H1 (cell line): ENCODE data around the gene RHBDF1. TPM values are rescaled to one million over a fixed set of nuclear protein-coding genes. Genes with fewer than 3 reads are reported as not detected.

Experiments used
- CTCF ChIA-PET: fragments of 300-600 bp; sonication (Branson Sonifier 250); formaldehyde crosslinking; loops from one replicate; lab custom pipeline; 2021; ENCODE audit not compliant: partially characterized antibody; lab: Charles Lee
- POLR2A ChIA-PET: fragments of 300-600 bp; sonication (Branson Sonifier 250); formaldehyde crosslinking; loops from one replicate; lab custom pipeline; 2021; ENCODE audit warnings: inconsistent platforms; ENCODE audit not compliant: partially characterized antibody; lab: Charles Lee
- DNase-seq, 2 experiments: peaks; one replicate each; pipeline versions ENCODE4 v3.0.0 to v3.0.0-alpha.2; 2010 to 2022; ENCODE audit warnings: low spot score in 2 of 2, low read depth in 1 of 2, mixed read lengths in 1 of 2
- FAIRE-seq: peaks from 2 replicates; lab custom pipeline; 2011; peaks lifted over from hg19 to GRCh38; lab: Jason Lieb, UNC
- H2AFZ ChIP-seq: 2 replicates; pipeline ENCODE4 v1.8.1; 2012; ENCODE audit warnings: low read length, inconsistent platforms
- H2AK5ac ChIP-seq: 2 replicates; pipeline ENCODE4 v1.6.1; 2013; ENCODE audit warnings: low read depth, low read length
- H2BK120ac ChIP-seq: replicated peaks from 2 replicates; pipeline ENCODE3; 2013; ENCODE audit warnings: low read depth, low read length, inconsistent platforms
- H2BK12ac ChIP-seq: 2 replicates; pipeline ENCODE4 v1.6.1; 2013; ENCODE audit warnings: low read depth, low read length
- H2BK15ac ChIP-seq: 2 replicates; pipeline ENCODE4 v1.6.1; 2013; ENCODE audit warnings: low read length
- H2BK20ac ChIP-seq: 2 replicates; pipeline ENCODE4 v1.6.1; 2013; ENCODE audit warnings: low read length
- H2BK5ac ChIP-seq: 2 replicates; pipeline ENCODE4 v1.6.1; 2013; ENCODE audit warnings: low read depth, low read length
- H3K14ac ChIP-seq: 2 replicates; pipeline ENCODE4 v1.6.1; 2013; ENCODE audit warnings: inconsistent platforms; ENCODE audit not compliant: insufficient read length
- H3K18ac ChIP-seq: 2 replicates; pipeline ENCODE4 v1.6.1; 2013; ENCODE audit warnings: low read length; ENCODE audit errors: extremely low read depth
- H3K23ac ChIP-seq: 2 replicates; pipeline ENCODE4 v1.6.1; 2013; ENCODE audit warnings: inconsistent platforms; ENCODE audit not compliant: insufficient read length
- H3K23me2 ChIP-seq: 2 replicates; pipeline ENCODE4 v1.6.1; 2013; ENCODE audit warnings: low read depth, low read length
- H3K27ac ChIP-seq: 2 replicates; pipeline ENCODE4 v1.6.1; 2011; ENCODE audit warnings: low read depth, low read length, inconsistent platforms
- H3K27me3 ChIP-seq, 4 experiments: replicated peaks in 1 of 4; 1 replicate in 1 of 4; 2 replicates in 3 of 4; pipeline versions ENCODE4 v1.6.1 to v1.8.1; 2011 to 2013; ENCODE audit warnings: low read length in 3 of 4, mild to moderate bottlenecking in 3 of 4, inconsistent platforms in 2 of 4, mixed read lengths in 2 of 4, moderate library complexity in 1 of 4; ENCODE audit not compliant: control insufficient read depth in 3 of 4, insufficient read depth in 3 of 4; ENCODE audit errors: extremely low read depth in 1 of 4
- H3K36me3 ChIP-seq, 4 experiments: 2 replicates each; pipeline versions ENCODE4 v1.6.1 to v1.8.1; 2011 to 2013; ENCODE audit warnings: mild to moderate bottlenecking in 4 of 4, low read length in 3 of 4, moderate library complexity in 2 of 4, control low read depth in 1 of 4, inconsistent platforms in 1 of 4; ENCODE audit not compliant: insufficient read depth in 4 of 4, control insufficient read depth in 2 of 4
- H3K4ac ChIP-seq: replicated peaks from 2 replicates; pipeline ENCODE3; 2013; ENCODE audit warnings: low read length, low read depth, mixed read lengths, inconsistent platforms; ENCODE audit not compliant: insufficient read length
- H3K4me1 ChIP-seq, 4 experiments: replicated peaks in 1 of 4; 1 replicate in 1 of 4; 2 replicates in 3 of 4; pipeline versions ENCODE4 v1.6.1 to v1.8.1; 2011 to 2013; ENCODE audit warnings: low read length in 3 of 4, inconsistent platforms in 2 of 4, mixed read lengths in 1 of 4; ENCODE audit not compliant: insufficient read depth in 4 of 4, control insufficient read depth in 3 of 4
- H3K4me2 ChIP-seq, 2 experiments: 2 replicates each; pipeline versions ENCODE4 v1.6.1 to v1.8.1; 2011 to 2013; ENCODE audit warnings: low read depth in 2 of 2, low read length in 2 of 2, control low read depth in 1 of 2, inconsistent platforms in 1 of 2, mild to moderate bottlenecking in 1 of 2; ENCODE audit not compliant: insufficient read depth in 1 of 2
- H3K4me3 ChIP-seq, 4 experiments: fragments of 200-600, 300-600 bp in 1 of 4; sonication (generic), shearing (Covaris generic), sonication (Bioruptor Twin) in 1 of 4; 2 replicates each; pipeline versions ENCODE4 v1.5.1 to v1.8.1; 2011 to 2016; ENCODE audit warnings: low read length in 4 of 4, low read depth in 3 of 4, control low read depth in 2 of 4, inconsistent platforms in 2 of 4, mild to moderate bottlenecking in 2 of 4, mixed read lengths in 1 of 4, moderate library complexity in 1 of 4; ENCODE audit not compliant: insufficient read depth in 2 of 4; ENCODE audit errors: extremely low read depth in 1 of 4
- H3K56ac ChIP-seq: replicated peaks from 2 replicates; pipeline ENCODE3; 2013; ENCODE audit warnings: low read depth, mild to moderate bottlenecking, mixed read lengths, low read length, inconsistent platforms; ENCODE audit not compliant: insufficient read length
- H3K79me1 ChIP-seq: 2 replicates; pipeline ENCODE4 v1.6.1; 2013; ENCODE audit warnings: low read depth, low read length, control low read depth
- H3K79me2 ChIP-seq, 2 experiments: 2 replicates each; pipeline versions ENCODE4 v1.6.1 to v1.8.1; 2012 to 2013; ENCODE audit warnings: low read length in 2 of 2, mild to moderate bottlenecking in 2 of 2, inconsistent platforms in 1 of 2; ENCODE audit not compliant: insufficient read depth in 2 of 2, control insufficient read depth in 1 of 2
- H3K9ac ChIP-seq, 4 experiments: replicated peaks in 1 of 4; 1 replicate in 1 of 4; 2 replicates in 3 of 4; pipeline versions ENCODE4 v1.6.1 to v1.8.1; 2011 to 2013; ENCODE audit warnings: low read depth in 3 of 4, low read length in 3 of 4, control low read depth in 2 of 4, mild to moderate bottlenecking in 2 of 4, moderate library complexity in 2 of 4, inconsistent platforms in 1 of 4; ENCODE audit errors: extremely low read depth in 1 of 4
- H3K9me3 ChIP-seq, 2 experiments: 2 replicates each; pipeline versions ENCODE4 v1.6.1 to v1.8.1; 2012 to 2013; ENCODE audit warnings: mild to moderate bottlenecking in 2 of 2, moderate library complexity in 2 of 2, control low read depth in 1 of 2, inconsistent platforms in 1 of 2, low read depth in 1 of 2, low read length in 1 of 2, mixed read lengths in 1 of 2; ENCODE audit not compliant: insufficient read depth in 2 of 2
- H4K20me1 ChIP-seq, 2 experiments: replicated peaks in 1 of 2; 2 replicates each; pipeline versions ENCODE3 to v1.8.1; 2011 to 2013; ENCODE audit warnings: inconsistent platforms in 2 of 2, low read length in 2 of 2, mild to moderate bottlenecking in 1 of 2; ENCODE audit not compliant: insufficient read depth in 2 of 2, control insufficient read depth in 1 of 2
- H4K5ac ChIP-seq: 2 replicates; pipeline ENCODE4 v1.6.1; 2013; ENCODE audit warnings: low read length, low read depth, mixed read lengths, inconsistent platforms; ENCODE audit not compliant: insufficient read length
- H4K8ac ChIP-seq: 2 replicates; pipeline ENCODE4 v1.8.0; 2013; ENCODE audit warnings: mild to moderate bottlenecking, moderate library complexity, low read length, inconsistent platforms; ENCODE audit not compliant: insufficient read depth; ENCODE audit errors: extremely low read depth
- H4K91ac ChIP-seq: replicated peaks from 2 replicates; pipeline ENCODE3; 2013; ENCODE audit warnings: low read length, mixed read lengths, inconsistent platforms; ENCODE audit not compliant: insufficient read length
- GTF2F1 ChIP-seq: IDR thresholded peaks from 2 replicates; pipeline ENCODE4 v1.6.1; 2012; ENCODE audit warnings: low read depth, low read length, improper control_type of control experiment, borderline replicate concordance
- JUND ChIP-seq: IDR thresholded peaks from 2 replicates; pipeline ENCODE4 v1.6.1; 2011; ENCODE audit warnings: mild to moderate bottlenecking, improper control_type of control experiment, low read length
- KDM5A ChIP-seq: fragments of 200-600 bp; IDR thresholded peaks from 2 replicates; pipeline ENCODE4 v1.7.1; 2012; ENCODE audit warnings: mild to moderate bottlenecking, low read length, inconsistent platforms, mixed read lengths
- MAFK ChIP-seq: IDR thresholded peaks from 2 replicates; pipeline ENCODE4 v1.6.1; 2012; ENCODE audit warnings: low read depth, mild to moderate bottlenecking, improper control_type of control experiment, low read length
- PHF8 ChIP-seq: fragments of 200-600 bp; sonication (generic); conservative IDR thresholded peaks from 2 replicates; pipeline ENCODE4 v1.7.1; 2012; ENCODE audit warnings: low read depth, mild to moderate bottlenecking, inconsistent platforms, low read length, moderate library complexity
- RBBP5 ChIP-seq: IDR thresholded peaks from 2 replicates; pipeline ENCODE4 v1.7.1; 2012; ENCODE audit warnings: low read depth, mild to moderate bottlenecking, inconsistent platforms, low read length, moderate library complexity, borderline replicate concordance
- RFX5 ChIP-seq: IDR thresholded peaks from 2 replicates; pipeline ENCODE4 v1.6.1; 2011; ENCODE audit warnings: low read depth, low read length, improper control_type of control experiment, borderline replicate concordance
- SIN3A ChIP-seq, 2 experiments: IDR thresholded peaks in 1 of 2; conservative IDR thresholded peaks in 1 of 2; 2 replicates each; pipeline ENCODE4 v1.6.1; 2011 to 2012; ENCODE audit warnings: low read length in 2 of 2, improper control_type of control experiment in 1 of 2, low read depth in 1 of 2, mild to moderate bottlenecking in 1 of 2
- SIRT6 ChIP-seq: IDR thresholded peaks from one replicate; pipeline ENCODE4 v1.7.1; 2012; ENCODE audit warnings: low read length, inconsistent platforms
- TAF1 ChIP-seq: IDR thresholded peaks from 2 replicates; pipeline ENCODE4 v1.6.1; 2011; ENCODE audit warnings: mild to moderate bottlenecking, low read depth, low read length
- TEAD4 ChIP-seq: IDR thresholded peaks from 2 replicates; pipeline ENCODE4 v1.6.1; 2012; ENCODE audit warnings: low read depth, low read length, inconsistent platforms, mixed read lengths
- ZNF274 ChIP-seq: IDR thresholded peaks from 2 replicates; pipeline ENCODE4 v1.7.0; 2012; ENCODE audit warnings: low read length, borderline replicate concordance; ENCODE audit errors: extremely low read depth
- WGBS, 2 experiments: shearing (Covaris generic) in 1 of 2; methylation state at CpG; one replicate each; pipeline versions ENCODE4 v1.1.6 to v1.1.7; 2013 to 2015; ENCODE audit warnings: low lambda C conversion rate in 2 of 2, mixed read lengths in 2 of 2, inconsistent platforms in 1 of 2, low coverage in 1 of 2, missing lambda C conversion rate in 1 of 2; ENCODE audit not compliant: insufficient replicate concordance in 2 of 2, insufficient coverage in 1 of 2, insufficient read length in 1 of 2; ENCODE audit errors: extremely low coverage in 1 of 2, missing lambda C conversion rate in 1 of 2; 5-methylcytosine and 5-hydroxymethylcytosine counted together
- polyA plus RNA-seq, 7 experiments: library from polyadenylated mRNA; depleted of rRNA in 3 of 7; stranded (reverse) in 5 of 7; unstranded in 2 of 7; fragments of >200 nt in 5 of 7; fragments of 200-250 nt in 2 of 7; gene quantifications; 1 replicate in 5 of 7; 2 replicates in 1 of 7; 4 replicates in 1 of 7; pipeline versions ENCODE4 v1.2.1 to v1.2.3, GENCODE V29; 2011 to 2013; ENCODE audit warnings: missing spikeins in 2 of 7, mixed read lengths in 2 of 7
- total RNA-seq: library from RNA; stranded (reverse); fragmentation: NEBNext Ultra II Directional; extraction: Animal tissue kit (Norgen Biotek cat#: 25700); gene quantifications from 2 replicates; pipeline ENCODE4 v1.2.1, GENCODE V29; 2021
- TF ChIP-seq, protein P1 (sequence below): IDR thresholded peaks from 2 replicates; pipeline ENCODE4 v1.6.1; 2012; ENCODE audit warnings: inconsistent platforms

RHBDF1 gene
- total and polyA plus RNA-seq, 2 of the 8 experiments (the other 6 are each of a cell fraction or from before 2014, with no cell fraction given) = 37.4 to 51.6 TPM

DNA sequence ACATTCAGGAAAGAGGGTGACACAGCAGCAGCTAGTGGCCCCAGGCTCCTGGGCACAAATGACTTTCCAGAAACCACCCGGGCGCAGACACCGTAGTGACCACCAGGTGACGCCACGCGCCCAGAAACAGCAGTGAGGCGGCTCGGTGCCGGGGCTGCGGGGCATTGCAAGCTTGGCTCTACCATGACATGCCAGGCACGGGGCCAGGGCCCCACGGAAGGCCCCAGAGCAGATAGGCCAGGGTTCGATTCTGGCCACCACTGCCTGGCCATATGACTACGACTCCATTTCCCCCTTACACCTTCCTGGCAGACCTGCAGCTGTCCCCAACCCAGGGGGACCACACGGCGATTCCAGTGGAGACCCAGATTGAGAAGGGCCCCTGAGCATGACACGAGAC is 6.7 kb downstream of the RHBDF1 start:
- DNase-seq (peak in 1 of 2 experiments; percentile 98), FAIRE-seq (no peak)
- WGBS, 2 experiments = 37% methylated on average over 17 of the region's 17 CpGs; no CpG with 5 or more reads in 1 of the 2 experiments
- peaks cover 13 to 28% of the 10 kb centered on the region in 2 experiments for H4K20me1 ChIP-seq
- no peaks in the 10 kb centered on the region for H3K9me3 ChIP-seq
- H3K79me2 ChIP-seq = peaks cover 0 to 10% of the 10 kb centered on the region in 2 experiments; a peak in 1 of 4 replicates
- H3K36me3 ChIP-seq = peaks cover 2 to 22% (median 6%) of the 10 kb centered on the region in 4 experiments; a peak in 5 of 8 replicates
- H4K8ac ChIP-seq = no peak overlapping the region; the same call in none of the 2 replicates
- CTCF ChIA-PET = interaction anchor here (0.6 to 21.2 kb wide), 29 partner anchors 8 to 296 kb away, joined by 3 to 856 read pairs (median 4); partner anchors contain the start of genes FAM234A, HBQ1, LUC7L and MPG
- H2BK120ac ChIP-seq = no peak overlapping the region
- H3K9ac ChIP-seq = 0 out of 7 replicates have a peak overlapping the region, but pooled peaks of 1 of the 4 experiments have one; percentile 11
- H3K4me2 ChIP-seq = no peak overlapping the region
- H3K4me1 ChIP-seq = peaks cover 0 to 15% (median 4%) of the 10 kb centered on the region in 4 experiments; a peak in 6 of 7 replicates
- no peak overlapping the region for H3K18ac ChIP-seq
- no peak overlapping the region for H2BK20ac ChIP-seq
- no peak overlapping the region for H2BK5ac ChIP-seq
- H3K4me3 ChIP-seq = no peak overlapping the region
- H3K56ac ChIP-seq = no peak overlapping the region
- POLR2A ChIA-PET = interaction anchor here (1.0 to 16.6 kb wide), 8 partner anchors 9 to 116 kb away, joined by 3 to 153 read pairs (median 4); partner anchors contain the start of genes POLR3K and SNRNP25
- H3K27me3 ChIP-seq = no peaks in the 10 kb centered on the region
- H4K91ac ChIP-seq = no peak overlapping the region
- peaks cover 3% of the 10 kb centered on the region; the same call in 1 of the 2 replicates for H3K79me1 ChIP-seq
- no peak overlapping the region for H4K5ac ChIP-seq
- H3K14ac ChIP-seq = no peak overlapping the region
- no peak overlapping the region for H2BK15ac ChIP-seq
- H3K27ac ChIP-seq = no peak overlapping the region
- H2AK5ac ChIP-seq = no peak overlapping the region
- H2AFZ ChIP-seq = no peak overlapping the region
- no peaks in the 10 kb centered on the region; the same call in 1 of the 2 replicates for H3K23me2 ChIP-seq
- H3K23ac ChIP-seq = no peak overlapping the region
- no peak overlapping the region for H2BK12ac ChIP-seq
- no peak overlapping the region for H3K4ac ChIP-seq
- TF ChIP-seq TEAD4 (no peak), SIRT6 (no peak), PHF8 (no peak), GTF2F1 (no peak), JUND (no peak), KDM5A (no peak), ZNF274 (no peak), RFX5 (no peak), TAF1 (no peak), SIN3A (conservative IDR thresholded peaks at IDR 0.05 in 1 of 2, IDR thresholded peaks at IDR 0.05 in 1 of 2; ENCODE audit: low read depth in 1 of 2, low read length in 2 of 2) (0 out of 4 replicates have a peak, but pooled peaks of 1 of the 2 experiments have one; percentile 35), MAFK (no peak), RBBP5 (no peak)
- TF ChIP-seq, protein P1, sequence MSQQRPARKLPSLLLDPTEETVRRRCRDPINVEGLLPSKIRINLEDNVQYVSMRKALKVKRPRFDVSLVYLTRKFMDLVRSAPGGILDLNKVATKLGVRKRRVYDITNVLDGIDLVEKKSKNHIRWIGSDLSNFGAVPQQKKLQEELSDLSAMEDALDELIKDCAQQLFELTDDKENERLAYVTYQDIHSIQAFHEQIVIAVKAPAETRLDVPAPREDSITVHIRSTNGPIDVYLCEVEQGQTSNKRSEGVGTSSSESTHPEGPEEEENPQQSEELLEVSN = no peak
